LNCaP clone FGC (cell line): ENCODE measurements around the gene CACNB2.
A peak's percentile ranks its signal among the peaks of the same experiment; 100 is the strongest.
"Not testable (repeated sequence)": the region's sequence is repeated elsewhere in the genome, so short reads cannot be mapped to it uniquely, and the experiment has no call there.

Source experiments
- DNase-seq: peaks from one replicate; pipeline ENCODE4 v3.0.0-alpha.2; 2011; ENCODE audit warnings: low read depth
- H3K4me3 ChIP-seq: 2 replicates; pipeline ENCODE4 v1.5.1; 2011; ENCODE audit warnings: mild to moderate bottlenecking, low read depth, low read length, control low read depth
- TF ChIP-seq, protein P1 (sequence below): IDR thresholded peaks from 2 replicates; pipeline ENCODE4 v1.5.1; 2012; ENCODE audit warnings: mild to moderate bottlenecking; ENCODE audit not compliant: control insufficient read depth, insufficient read depth; ENCODE audit errors: extremely low read depth

The CACNB2 gene

DNA sequence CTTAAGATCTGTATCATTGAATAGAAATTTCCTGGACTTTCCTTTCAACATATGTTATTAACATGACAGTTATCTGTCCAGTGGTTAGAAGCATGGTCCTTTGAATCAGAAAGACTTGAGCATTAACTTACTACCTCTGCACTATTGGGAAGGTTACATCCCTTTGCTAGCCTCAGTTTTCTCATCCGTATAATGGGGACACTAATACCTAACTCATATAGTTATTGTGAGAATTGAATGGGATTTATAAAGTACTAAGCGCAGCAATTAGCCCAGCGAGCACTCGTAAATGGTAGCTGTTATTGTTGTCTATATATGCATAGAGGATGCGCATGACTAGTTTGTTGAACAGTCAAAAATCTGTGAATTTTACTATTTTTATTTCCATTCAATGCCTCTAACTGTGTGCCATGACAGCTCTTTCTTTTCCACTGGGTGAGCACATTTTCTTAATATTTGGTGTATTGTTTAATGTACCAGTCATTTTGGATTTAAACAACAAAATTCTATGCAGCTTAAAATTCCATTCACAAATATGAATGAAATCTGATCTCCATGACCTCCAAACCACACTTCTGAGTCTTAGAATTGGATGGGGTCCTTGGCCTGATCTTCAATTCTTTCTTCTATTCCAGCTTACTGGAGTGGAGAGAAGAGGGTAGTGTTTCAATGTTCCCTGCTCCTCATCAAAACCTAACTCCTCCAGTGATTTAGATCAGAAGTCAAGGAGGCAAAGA is 65.0 kb downstream of the CACNB2 start:
- no peak for DNase-seq
- TF ChIP-seq, protein P1, sequence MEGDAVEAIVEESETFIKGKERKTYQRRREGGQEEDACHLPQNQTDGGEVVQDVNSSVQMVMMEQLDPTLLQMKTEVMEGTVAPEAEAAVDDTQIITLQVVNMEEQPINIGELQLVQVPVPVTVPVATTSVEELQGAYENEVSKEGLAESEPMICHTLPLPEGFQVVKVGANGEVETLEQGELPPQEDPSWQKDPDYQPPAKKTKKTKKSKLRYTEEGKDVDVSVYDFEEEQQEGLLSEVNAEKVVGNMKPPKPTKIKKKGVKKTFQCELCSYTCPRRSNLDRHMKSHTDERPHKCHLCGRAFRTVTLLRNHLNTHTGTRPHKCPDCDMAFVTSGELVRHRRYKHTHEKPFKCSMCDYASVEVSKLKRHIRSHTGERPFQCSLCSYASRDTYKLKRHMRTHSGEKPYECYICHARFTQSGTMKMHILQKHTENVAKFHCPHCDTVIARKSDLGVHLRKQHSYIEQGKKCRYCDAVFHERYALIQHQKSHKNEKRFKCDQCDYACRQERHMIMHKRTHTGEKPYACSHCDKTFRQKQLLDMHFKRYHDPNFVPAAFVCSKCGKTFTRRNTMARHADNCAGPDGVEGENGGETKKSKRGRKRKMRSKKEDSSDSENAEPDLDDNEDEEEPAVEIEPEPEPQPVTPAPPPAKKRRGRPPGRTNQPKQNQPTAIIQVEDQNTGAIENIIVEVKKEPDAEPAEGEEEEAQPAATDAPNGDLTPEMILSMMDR: no peak
- H3K4me3 ChIP-seq: no peak overlapping the region

GRCh38 chr10:18208186-18208585 is 68.0 kb downstream of the CACNB2 start:
- not testable (repeated sequence) for DNase-seq, H3K4me3 ChIP-seq

- no peak overlapping the region for H3K4me3 ChIP-seq
- DNase-seq: no peak
- TF ChIP-seq, protein P1: no peak
Measured at GRCh38 chr10:18209241-18209640, 69.0 kb downstream of the CACNB2 start.

DNA sequence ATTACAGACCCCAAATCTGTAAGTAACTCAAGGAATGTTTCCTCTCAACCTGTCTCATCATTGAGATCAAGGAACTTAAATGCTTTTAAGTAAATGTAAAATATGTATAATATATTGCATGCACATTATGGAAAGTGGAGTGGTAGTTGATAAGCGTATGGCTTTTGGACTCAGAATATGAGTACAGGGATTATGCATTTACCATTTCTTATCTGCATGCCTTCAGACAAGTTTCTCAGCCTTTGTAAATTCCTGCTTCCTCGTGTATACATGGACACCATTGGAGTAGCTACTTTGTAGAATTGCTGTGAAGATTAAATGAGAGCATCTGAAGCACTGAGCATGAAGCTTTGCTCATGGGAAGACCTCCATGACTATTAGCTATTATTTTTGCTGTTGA is 70.5 kb downstream of the CACNB2 start:
- TF ChIP-seq, protein P1: no peak
- H3K4me3 ChIP-seq: no peak overlapping the region
- DNase-seq: no peak

DNA sequence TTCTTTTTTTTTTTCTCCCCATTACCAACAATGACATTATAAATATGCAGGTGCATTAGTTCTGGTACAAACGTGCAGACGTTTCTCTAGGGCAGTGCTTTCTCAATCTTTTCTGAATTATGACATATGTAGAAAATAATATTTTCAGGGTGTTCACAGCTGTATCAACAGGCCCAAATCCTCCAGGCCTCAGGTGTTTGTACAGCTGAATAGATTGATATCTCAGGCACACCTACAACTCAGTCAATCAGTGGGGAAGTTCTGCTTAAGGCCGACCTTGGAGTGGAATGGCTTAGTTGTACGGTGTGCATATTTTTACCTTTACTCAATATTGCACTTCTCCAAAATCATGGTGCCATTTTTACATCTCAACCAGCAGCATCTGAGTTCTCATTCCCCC is 71.6 kb downstream of the CACNB2 start:
- TF ChIP-seq, protein P1: no peak
- no peak for DNase-seq
- no peak overlapping the region for H3K4me3 ChIP-seq

DNA sequence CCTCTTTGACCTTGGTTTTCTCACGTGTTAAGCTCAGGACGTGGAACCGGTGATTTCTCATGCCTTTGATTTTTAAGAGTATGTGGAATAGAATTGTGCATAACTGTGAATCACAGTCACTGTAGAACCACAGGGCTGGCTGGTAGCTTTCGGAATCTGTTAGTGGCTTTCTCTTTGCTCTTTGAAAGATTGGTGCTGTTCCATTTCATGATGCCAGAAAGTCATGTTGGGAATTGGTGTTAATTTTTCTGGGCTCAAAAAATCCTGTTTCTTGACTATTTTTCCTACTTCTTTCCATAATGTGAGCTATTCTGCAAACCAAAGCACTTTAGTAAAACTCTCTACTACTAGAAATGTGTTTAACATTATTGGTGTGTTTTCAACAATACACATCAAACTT is 73.0 kb downstream of the CACNB2 start:
- DNase-seq: no peak
- TF ChIP-seq, protein P1: no peak
- no peak overlapping the region for H3K4me3 ChIP-seq

- no peak overlapping the region for H3K4me3 ChIP-seq
- TF ChIP-seq, protein P1: peak; percentile 84
- no peak for DNase-seq
Measured at GRCh38 chr10:18214691-18215563, 74.7 kb downstream of the CACNB2 start.
